ENCODE results near the gene ZNF292.

GRCh38 chr6:87184762-87185250 lies 29.4 kb downstream of the ZNF292 start:
- no peak for TF ChIP-seq CTCF (IDR thresholded peaks at IDR 0.05)
- TF ChIP-seq ZFX (IDR thresholded peaks at IDR 0.05; ENCODE audit: borderline replicate concordance), result no peak
